HCT116 (cell line): Measurements from ENCODE around the gene TRAPPC12. TPM values are rescaled to one million over a fixed set of nuclear protein-coding genes. Genes with fewer than 3 reads are reported as not detected.
"Not testable (repeated sequence)": the region's sequence is repeated elsewhere in the genome, so short reads cannot be mapped to it uniquely, and the experiment has no call there.

Source experiments
- ATAC-seq: fragments of 200-7000 bp; cut with Tn5 transposase; 2 replicates; pipeline ENCODE4 v1.9.1; 2020; ENCODE audit warnings: mild to moderate bottlenecking, moderate library complexity
- BruUV-seq: library from RNA; stranded (reverse); fragments of 400-500 nt; replicated peaks from 2 replicates; lab custom pipeline; 2021; lab: Mats Ljungman, UMichigan
- CTCF ChIA-PET: fragments of 300-600 bp; sonication (Branson Sonifier 250); formaldehyde crosslinking; loops from one replicate; lab custom pipeline; 2021; ENCODE audit warnings: antibody characterized with exemption; lab: Charles Lee
- POLR2A ChIA-PET: fragments of 300-600, 350-600 bp; sonication (Branson Sonifier 250); formaldehyde crosslinking; loops from one replicate; lab custom pipeline; 2021; ENCODE audit warnings: antibody characterized with exemption; lab: Charles Lee
- RAD21 ChIA-PET, 2 experiments: fragments of 300-600 bp; sonication (Branson Sonifier 250); formaldehyde crosslinking; loops; one replicate each; lab custom pipeline; 2023; ENCODE audit warnings: low total read pairs in 2 of 2; ENCODE audit not compliant: uncharacterized antibody in 2 of 2, unreplicated experiment in 2 of 2, low non-redundant PET in 1 of 2; lab: Charles Lee
- DNase-seq: peaks from one replicate; pipeline ENCODE4 v3.0.0-alpha.2; 2010; ENCODE audit warnings: low read depth, low spot score
- H2AFZ ChIP-seq: fragments of 200-600 bp; shearing (Covaris generic), sonication (generic); 2 replicates; pipeline ENCODE4 v1.6.1; 2017; ENCODE audit warnings: low read depth, mixed run types, mixed read lengths, antibody characterized with exemption, low read length; ENCODE audit not compliant: poor library complexity, severe bottlenecking
- H3K27ac ChIP-seq: 2 replicates; pipeline ENCODE4 v1.5.1; 2012; ENCODE audit warnings: low read depth, low read length
- H3K27me3 ChIP-seq: fragments of 200-600 bp; sonication (generic); 2 replicates; pipeline ENCODE4 v1.6.1; 2016; ENCODE audit warnings: mixed run types, low read length, mixed read lengths; ENCODE audit not compliant: insufficient read depth
- H3K36me3 ChIP-seq, 2 experiments: fragments of 200-500 bp in 1 of 2; fragments of 200-600 bp in 1 of 2; sonication (Bioruptor generic) in 1 of 2; sonication (generic) in 1 of 2; 2 replicates each; pipeline versions ENCODE4 v1.5.1 to v1.6.1; 2014 to 2016; ENCODE audit warnings: low read length in 2 of 2, inconsistent platforms in 1 of 2, mixed read lengths in 1 of 2, mixed run types in 1 of 2; ENCODE audit not compliant: insufficient read depth in 2 of 2, control insufficient read depth in 1 of 2
- H3K4me1 ChIP-seq, 2 experiments: fragments of 200-600 bp in 1 of 2; sonication (generic) in 1 of 2; 2 replicates each; pipeline versions ENCODE4 v1.5.1 to v1.6.1; 2012 to 2017; ENCODE audit warnings: low read length in 2 of 2, inconsistent platforms in 1 of 2, mild to moderate bottlenecking in 1 of 2, mixed read lengths in 1 of 2, mixed run types in 1 of 2, moderate library complexity in 1 of 2; ENCODE audit not compliant: insufficient read depth in 2 of 2, control insufficient read depth in 1 of 2
- H3K4me2 ChIP-seq: fragments of 200-600 bp; sonication (generic); 2 replicates; pipeline ENCODE4 v1.6.1; 2017; ENCODE audit warnings: mixed run types, low read length, mixed read lengths
- H3K4me3 ChIP-seq, 2 experiments: fragments of 200-600 bp in 1 of 2; sonication (generic) in 1 of 2; replicated peaks in 1 of 2; 2 replicates each; pipeline ENCODE4 v1.5.1; 2011 to 2016; ENCODE audit warnings: low read length in 2 of 2, control low read depth in 1 of 2, low read depth in 1 of 2, mild to moderate bottlenecking in 1 of 2, mixed read lengths in 1 of 2, mixed run types in 1 of 2
- H3K79me2 ChIP-seq: fragments of 200-600 bp; sonication (generic); 2 replicates; pipeline ENCODE4 v1.6.1; 2017; ENCODE audit warnings: mild to moderate bottlenecking, mixed run types, low read length, moderate library complexity, mixed read lengths; ENCODE audit not compliant: insufficient read depth
- H3K9ac ChIP-seq: fragments of 200-600 bp; sonication (generic); 2 replicates; pipeline ENCODE4 v1.6.1; 2016; ENCODE audit warnings: low read length, mixed read lengths
- H3K9me2 ChIP-seq: fragments of 200-600 bp; sonication (generic), shearing (Covaris generic); 2 replicates; pipeline ENCODE4 v1.6.1; 2017; ENCODE audit warnings: mixed run types, mild to moderate bottlenecking, moderate library complexity; ENCODE audit not compliant: insufficient read depth
- H3K9me3 ChIP-seq, 2 experiments: fragments of 200-500 bp in 1 of 2; fragments of 200-600 bp in 1 of 2; sonication (Bioruptor generic) in 1 of 2; sonication (generic) in 1 of 2; 2 replicates each; pipeline ENCODE4 v1.6.1; 2014 to 2017; ENCODE audit warnings: low read length in 2 of 2, mixed read lengths in 2 of 2, inconsistent platforms in 1 of 2, low read depth in 1 of 2, mild to moderate bottlenecking in 1 of 2, mixed run types in 1 of 2, moderate library complexity in 1 of 2; ENCODE audit not compliant: control insufficient read depth in 1 of 2, insufficient read depth in 1 of 2
- H4K20me1 ChIP-seq: fragments of 200-600 bp; sonication (generic), shearing (Covaris generic); 2 replicates; pipeline ENCODE4 v1.6.1; 2017; ENCODE audit warnings: mixed run types, mild to moderate bottlenecking, moderate library complexity; ENCODE audit not compliant: insufficient read depth
- ELF1 ChIP-seq: IDR thresholded peaks from 2 replicates; pipeline ENCODE4 v1.6.1; 2012; ENCODE audit warnings: low read depth, borderline replicate concordance
- FOSL1 ChIP-seq: IDR thresholded peaks from 2 replicates; pipeline ENCODE4 v1.6.1; 2012; ENCODE audit warnings: low read depth
- POLR2A ChIP-seq: IDR thresholded peaks from 2 replicates; pipeline ENCODE4 v1.7.0; 2011; ENCODE audit warnings: borderline replicate concordance; ENCODE audit not compliant: insufficient read depth, insufficient read length; ENCODE audit errors: extremely low read depth
- POLR2AphosphoS5 ChIP-seq: IDR thresholded peaks from 2 replicates; pipeline ENCODE4 v1.6.1; 2011; ENCODE audit warnings: mild to moderate bottlenecking, low read depth, low read length, moderate library complexity
- SRF ChIP-seq: IDR thresholded peaks from 2 replicates; pipeline ENCODE4 v1.6.1; 2012; ENCODE audit warnings: low read depth
- YY1 ChIP-seq: IDR thresholded peaks from 2 replicates; pipeline ENCODE4 v1.6.1; 2011; ENCODE audit warnings: low read length, low read depth, moderate library complexity, mild to moderate bottlenecking; ENCODE audit not compliant: insufficient replicate concordance; ENCODE audit errors: extremely low read depth
- ZFX ChIP-seq: fragments of 450-650 bp; IDR thresholded peaks from 2 replicates; pipeline ENCODE4 v1.6.1; 2017
- ZNF274 ChIP-seq: fragments of 200-500 bp; sonication (Bioruptor generic); IDR thresholded peaks from 2 replicates; pipeline ENCODE4 v1.6.1; 2014; ENCODE audit warnings: mild to moderate bottlenecking, low read depth, low read length, inconsistent platforms
- intact Hi-C: fragments of 100-400 bp; cut with micrococcal nuclease; formaldehyde crosslinking; loops from 2 replicates; pipeline ENCODE4 v1.10.0; 2022
- total RNA-seq: library from RNA; stranded (reverse); gene quantifications from one replicate; pipeline ENCODE4 v1.2.1, GENCODE V29; 2021; ENCODE audit not compliant: unreplicated experiment
- TF ChIP-seq, protein P1 (sequence below), 3 experiments: fragments of 200-600 bp in 1 of 3; sonication (generic) in 1 of 3; IDR thresholded peaks in 2 of 3; conservative IDR thresholded peaks in 1 of 3; 2 replicates each; pipeline ENCODE4 v1.5.1; 2012 to 2017; ENCODE audit warnings: low read depth in 2 of 3, low read length in 2 of 3, antibody characterized with exemption in 1 of 3, borderline replicate concordance in 1 of 3, control low read depth in 1 of 3, mild to moderate bottlenecking in 1 of 3, mixed read lengths in 1 of 3, mixed run types in 1 of 3, moderate library complexity in 1 of 3; ENCODE audit not compliant: insufficient read depth in 1 of 3
- TF ChIP-seq, protein P2 (sequence below): IDR thresholded peaks from 2 replicates; pipeline ENCODE4 v1.6.1; 2012; ENCODE audit warnings: low read depth

The TRAPPC12 gene
- total RNA-seq, 1 experiment from 2014 or later, result 47.4 TPM

DNA sequence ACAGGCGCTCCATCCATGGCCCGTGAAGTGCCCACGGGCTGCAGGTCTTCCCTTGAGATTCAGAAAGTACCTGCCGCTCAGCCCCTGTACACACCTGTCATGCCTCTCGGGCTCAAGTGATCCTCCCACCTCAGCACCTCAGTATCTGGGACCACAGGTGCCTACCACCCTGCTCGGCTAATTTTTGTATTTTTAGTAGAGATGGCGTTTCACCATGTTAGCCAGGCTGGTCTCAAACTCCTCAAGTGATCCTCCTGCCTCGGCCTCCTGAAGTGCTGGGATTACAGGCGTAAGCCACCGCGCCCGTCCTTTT lies 112.9 kb downstream of the TRAPPC12 start:
- H3K27me3 ChIP-seq, H2AFZ ChIP-seq, RAD21 ChIA-PET, H4K20me1 ChIP-seq, CTCF ChIA-PET, H3K27ac ChIP-seq, H3K4me2 ChIP-seq, H3K4me1 ChIP-seq, DNase-seq, H3K9me2 ChIP-seq, intact Hi-C loops, ATAC-seq, H3K9me3 ChIP-seq, POLR2A ChIA-PET, H3K79me2 ChIP-seq, BruUV-seq, H3K36me3 ChIP-seq, H3K4me3 ChIP-seq, H3K9ac ChIP-seq: not testable (repeated sequence)

GRCh38 chr2:3492951-3493614 lies 113.6 kb downstream of the TRAPPC12 start:
- no peak for TF ChIP-seq ZFX
- no peak for TF ChIP-seq POLR2AphosphoS5
- TF ChIP-seq, protein P1, sequence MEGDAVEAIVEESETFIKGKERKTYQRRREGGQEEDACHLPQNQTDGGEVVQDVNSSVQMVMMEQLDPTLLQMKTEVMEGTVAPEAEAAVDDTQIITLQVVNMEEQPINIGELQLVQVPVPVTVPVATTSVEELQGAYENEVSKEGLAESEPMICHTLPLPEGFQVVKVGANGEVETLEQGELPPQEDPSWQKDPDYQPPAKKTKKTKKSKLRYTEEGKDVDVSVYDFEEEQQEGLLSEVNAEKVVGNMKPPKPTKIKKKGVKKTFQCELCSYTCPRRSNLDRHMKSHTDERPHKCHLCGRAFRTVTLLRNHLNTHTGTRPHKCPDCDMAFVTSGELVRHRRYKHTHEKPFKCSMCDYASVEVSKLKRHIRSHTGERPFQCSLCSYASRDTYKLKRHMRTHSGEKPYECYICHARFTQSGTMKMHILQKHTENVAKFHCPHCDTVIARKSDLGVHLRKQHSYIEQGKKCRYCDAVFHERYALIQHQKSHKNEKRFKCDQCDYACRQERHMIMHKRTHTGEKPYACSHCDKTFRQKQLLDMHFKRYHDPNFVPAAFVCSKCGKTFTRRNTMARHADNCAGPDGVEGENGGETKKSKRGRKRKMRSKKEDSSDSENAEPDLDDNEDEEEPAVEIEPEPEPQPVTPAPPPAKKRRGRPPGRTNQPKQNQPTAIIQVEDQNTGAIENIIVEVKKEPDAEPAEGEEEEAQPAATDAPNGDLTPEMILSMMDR (IDR thresholded peaks at IDR 0.05 in 2 of 3, conservative IDR thresholded peaks at IDR 0.05 in 1 of 3; ENCODE audit: borderline replicate concordance in 1 of 3, insufficient read depth in 1 of 3, low read depth in 2 of 3, low read length in 2 of 3), result no peak
- TF ChIP-seq, protein P2, sequence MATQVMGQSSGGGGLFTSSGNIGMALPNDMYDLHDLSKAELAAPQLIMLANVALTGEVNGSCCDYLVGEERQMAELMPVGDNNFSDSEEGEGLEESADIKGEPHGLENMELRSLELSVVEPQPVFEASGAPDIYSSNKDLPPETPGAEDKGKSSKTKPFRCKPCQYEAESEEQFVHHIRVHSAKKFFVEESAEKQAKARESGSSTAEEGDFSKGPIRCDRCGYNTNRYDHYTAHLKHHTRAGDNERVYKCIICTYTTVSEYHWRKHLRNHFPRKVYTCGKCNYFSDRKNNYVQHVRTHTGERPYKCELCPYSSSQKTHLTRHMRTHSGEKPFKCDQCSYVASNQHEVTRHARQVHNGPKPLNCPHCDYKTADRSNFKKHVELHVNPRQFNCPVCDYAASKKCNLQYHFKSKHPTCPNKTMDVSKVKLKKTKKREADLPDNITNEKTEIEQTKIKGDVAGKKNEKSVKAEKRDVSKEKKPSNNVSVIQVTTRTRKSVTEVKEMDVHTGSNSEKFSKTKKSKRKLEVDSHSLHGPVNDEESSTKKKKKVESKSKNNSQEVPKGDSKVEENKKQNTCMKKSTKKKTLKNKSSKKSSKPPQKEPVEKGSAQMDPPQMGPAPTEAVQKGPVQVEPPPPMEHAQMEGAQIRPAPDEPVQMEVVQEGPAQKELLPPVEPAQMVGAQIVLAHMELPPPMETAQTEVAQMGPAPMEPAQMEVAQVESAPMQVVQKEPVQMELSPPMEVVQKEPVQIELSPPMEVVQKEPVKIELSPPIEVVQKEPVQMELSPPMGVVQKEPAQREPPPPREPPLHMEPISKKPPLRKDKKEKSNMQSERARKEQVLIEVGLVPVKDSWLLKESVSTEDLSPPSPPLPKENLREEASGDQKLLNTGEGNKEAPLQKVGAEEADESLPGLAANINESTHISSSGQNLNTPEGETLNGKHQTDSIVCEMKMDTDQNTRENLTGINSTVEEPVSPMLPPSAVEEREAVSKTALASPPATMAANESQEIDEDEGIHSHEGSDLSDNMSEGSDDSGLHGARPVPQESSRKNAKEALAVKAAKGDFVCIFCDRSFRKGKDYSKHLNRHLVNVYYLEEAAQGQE, result no peak
- no peak for TF ChIP-seq FOSL1
- TF ChIP-seq YY1, result no peak
- no peak for TF ChIP-seq ELF1
- TF ChIP-seq ZNF274, result no peak
- TF ChIP-seq SRF, result no peak
- TF ChIP-seq POLR2A, result no peak
- Histone ChIP-seq H3K4me2 (no peak overlapping the region), H4K20me1 (no peaks in the 10 kb centered on the region), H3K4me1 (no peaks in the 10 kb centered on the region), H3K4me3 (no peak overlapping the region), H3K27ac (no peak overlapping the region), H3K9ac (no peak overlapping the region), H3K9me3 (no peaks in the 10 kb centered on the region), H2AFZ (no peak overlapping the region), H3K36me3 (no peaks in the 10 kb centered on the region), H3K79me2 (no peaks in the 10 kb centered on the region), H3K27me3 (no peaks in the 10 kb centered on the region), H3K9me2 (no peaks in the 10 kb centered on the region)
- CTCF ChIA-PET, result no interaction called here
- ATAC-seq, result no peak
- POLR2A ChIA-PET, result no interaction called here
- DNase-seq, result no peak
- RAD21 ChIA-PET, result no interaction called here
- BruUV-seq, result no TSS peak
- intact Hi-C loops, result no loop called here
